ENCODE data around the gene TRIM29.

TRIM29 gene

DNA sequence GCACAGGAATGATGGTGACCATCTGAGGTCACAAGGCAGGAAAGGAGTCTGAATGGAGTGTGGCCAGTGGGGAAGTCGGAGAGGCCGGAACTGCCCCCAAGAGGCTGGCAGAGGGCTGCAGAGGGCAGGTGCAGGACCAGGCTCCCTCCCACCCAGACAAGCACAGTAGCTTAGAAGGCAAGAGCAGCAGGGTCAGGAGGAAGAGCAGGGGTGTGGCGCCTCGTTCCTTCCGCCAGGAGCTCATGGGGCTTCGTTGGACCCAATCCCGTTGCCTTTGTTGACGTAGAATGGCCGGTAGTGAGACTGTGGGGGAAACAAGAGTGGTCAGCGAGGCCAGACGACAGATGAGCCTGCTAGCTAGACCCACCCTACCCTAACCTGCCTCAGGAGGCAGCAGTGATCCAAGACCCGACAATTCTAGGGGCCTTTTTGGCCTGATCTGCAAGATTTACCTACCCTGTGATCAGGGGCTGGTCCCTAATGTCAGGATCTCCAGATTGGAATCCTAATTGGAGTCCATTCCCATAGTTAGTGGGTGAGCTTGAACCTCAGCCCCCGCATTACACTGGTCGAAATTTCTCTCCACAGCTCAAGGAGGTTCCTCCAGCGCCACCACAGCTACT is 25.6 kb downstream of the TRIM29 start:
- Histone ChIP-seq H3K4me1 (ENCODE audit: control insufficient read depth, low read length) (no peaks in the 10 kb centered on the region), H3K9me3 (ENCODE audit: control insufficient read depth, insufficient read depth, low read length) (no peaks in the 10 kb centered on the region), H3K27me3 (ENCODE audit: control insufficient read depth, low read length) (peaks cover 22% of the 10 kb centered on the region), H3K36me3 (ENCODE audit: control insufficient read depth, low read length) (no peaks in the 10 kb centered on the region), H3K9me2 (replicated peaks; ENCODE audit: control insufficient read depth, low read length) (no peaks in the 10 kb centered on the region), H3K4me3 (ENCODE audit: low read length) (no peak overlapping the region), H4K20me1 (ENCODE audit: control insufficient read depth, insufficient read depth, low read depth, low read length) (no peaks in the 10 kb centered on the region), H3K4me2 (ENCODE audit: low read length) (no peak overlapping the region), H3F3A (ENCODE audit: control insufficient read depth, insufficient read depth) (no peaks in the 10 kb centered on the region), H3K27ac (ENCODE audit: low read depth, low read length) (no peak overlapping the region), H3K79me2 (ENCODE audit: control insufficient read depth, low read length) (no peaks in the 10 kb centered on the region)
- no peak for TF ChIP-seq EZH2phosphoT487 (IDR thresholded peaks at IDR 0.05; ENCODE audit: borderline replicate concordance, low read length)
- peak; percentile 27 for TF ChIP-seq CTCF (IDR thresholded peaks at IDR 0.05; ENCODE audit: low read depth, low read length, poor library complexity, severe bottlenecking)

DNA sequence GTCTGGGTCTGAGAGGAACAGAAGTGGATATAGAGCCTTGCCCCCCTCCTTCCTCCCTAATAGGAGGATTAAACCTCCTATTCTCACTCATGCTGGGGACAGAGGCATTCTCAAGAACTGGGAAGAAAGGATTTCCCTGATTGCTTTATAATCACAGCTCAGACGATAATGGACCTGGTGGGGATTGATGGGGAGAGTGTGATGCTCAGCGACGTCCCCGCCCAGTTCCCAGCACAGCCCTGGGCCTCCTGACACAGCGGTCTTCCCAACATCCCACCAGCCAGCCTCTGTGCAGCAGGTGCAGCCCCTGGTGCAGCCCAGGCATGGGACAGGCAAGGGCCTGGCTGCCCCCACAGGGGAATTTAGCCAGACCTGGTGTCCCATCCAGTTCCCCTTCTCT is 28.4 kb downstream of the TRIM29 start:
- Histone ChIP-seq H3K4me2 (ENCODE audit: low read length) (no peak overlapping the region), H3F3A (ENCODE audit: control insufficient read depth, insufficient read depth) (no peaks in the 10 kb centered on the region), H3K4me3 (ENCODE audit: low read length) (no peak overlapping the region), H3K9me3 (ENCODE audit: control insufficient read depth, insufficient read depth, low read length) (no peaks in the 10 kb centered on the region), H3K36me3 (ENCODE audit: control insufficient read depth, low read length) (no peaks in the 10 kb centered on the region), H4K20me1 (ENCODE audit: control insufficient read depth, insufficient read depth, low read depth, low read length) (no peaks in the 10 kb centered on the region), H3K4me1 (ENCODE audit: control insufficient read depth, low read length) (no peaks in the 10 kb centered on the region), H3K27me3 (ENCODE audit: control insufficient read depth, low read length) (peaks cover 25% of the 10 kb centered on the region), H3K27ac (ENCODE audit: low read depth, low read length) (no peak overlapping the region), H3K79me2 (ENCODE audit: control insufficient read depth, low read length) (no peaks in the 10 kb centered on the region), H3K9me2 (replicated peaks; ENCODE audit: control insufficient read depth, low read length) (no peaks in the 10 kb centered on the region)
- TF ChIP-seq EZH2phosphoT487 (IDR thresholded peaks at IDR 0.05; ENCODE audit: borderline replicate concordance, low read length) (no peak), CTCF (IDR thresholded peaks at IDR 0.05; ENCODE audit: low read depth, low read length, poor library complexity, severe bottlenecking) (no peak)

- Histone ChIP-seq H3K4me3 (ENCODE audit: low read length) (no peak overlapping the region), H3K79me2 (ENCODE audit: control insufficient read depth, low read length) (no peaks in the 10 kb centered on the region), H4K20me1 (ENCODE audit: control insufficient read depth, insufficient read depth, low read depth, low read length) (no peaks in the 10 kb centered on the region), H3K4me2 (ENCODE audit: low read length) (no peak overlapping the region), H3K4me1 (ENCODE audit: control insufficient read depth, low read length) (no peaks in the 10 kb centered on the region), H3K27ac (ENCODE audit: low read depth, low read length) (no peak overlapping the region), H3K27me3 (ENCODE audit: control insufficient read depth, low read length) (peaks cover 22% of the 10 kb centered on the region), H3K9me3 (ENCODE audit: control insufficient read depth, insufficient read depth, low read length) (no peaks in the 10 kb centered on the region), H3K9me2 (replicated peaks; ENCODE audit: control insufficient read depth, low read length) (no peaks in the 10 kb centered on the region), H3K36me3 (ENCODE audit: control insufficient read depth, low read length) (no peaks in the 10 kb centered on the region), H3F3A (ENCODE audit: control insufficient read depth, insufficient read depth) (no peaks in the 10 kb centered on the region)
- TF ChIP-seq EZH2phosphoT487 (IDR thresholded peaks at IDR 0.05; ENCODE audit: borderline replicate concordance, low read length) (no peak), CTCF (IDR thresholded peaks at IDR 0.05; ENCODE audit: low read depth, low read length, poor library complexity, severe bottlenecking) (no peak)
These were observed 29.1 kb downstream of the TRIM29 start for GRCh38 chr11:120108785-120109168.

Data from DOHH2 (cell line).